Stimulated activated naive CD4-positive, alpha-beta T cell treated with Interleukin-2 at 50 U/mL for 16 hours (primary cell): ENCODE data around the gene RAPH1.
"Not testable (repeated sequence)": the region's sequence is repeated elsewhere in the genome, so short reads cannot be mapped to it uniquely, and the experiment has no call there.

Experiments used
- DNase-seq: peaks from one replicate; lab custom pipeline; 2025; lab: John Stamatoyannopoulos, UW

Gene RAPH1

GRCh38 chr2:203548887-203549286, 13.8 kb upstream of the RAPH1 start:
- DNase-seq, result no peak

- DNase-seq, result no peak
Observed at GRCh38 chr2:203547356-203547755, 12.3 kb upstream of the RAPH1 start.

GRCh38 chr2:203544402-203544801, 9.3 kb upstream of the RAPH1 start:
- DNase-seq, result no peak

- DNase-seq, result no peak
Observed at GRCh38 chr2:203543898-203544328, 8.8 kb upstream of the RAPH1 start.

- DNase-seq, result not testable (repeated sequence)
Observed at GRCh38 chr2:203540598-203540997, 5.5 kb upstream of the RAPH1 start.

GRCh38 chr2:203538237-203538636, 3.1 kb upstream of the RAPH1 start:
- not testable (repeated sequence) for DNase-seq

- DNase-seq, result not testable (repeated sequence)
Observed at GRCh38 chr2:203536586-203536951, 1.5 kb upstream of the RAPH1 start.

GRCh38 chr2:203535784-203536585, 884 bp upstream of the RAPH1 start:
- no peak for DNase-seq

- peak; percentile 40 for DNase-seq
Observed at GRCh38 chr2:203534621-203535077, 452 bp downstream of the RAPH1 start.

- DNase-seq, result no peak
Observed at GRCh38 chr2:203533676-203534591, 1.2 kb downstream of the RAPH1 start.

GRCh38 chr2:203532957-203533658, 2.0 kb downstream of the RAPH1 start:
- no peak for DNase-seq

GRCh38 chr2:203527719-203528118, 7.4 kb downstream of the RAPH1 start:
- DNase-seq, result no peak

GRCh38 chr2:203513268-203513667, 21.8 kb downstream of the RAPH1 start:
- DNase-seq, result not testable (repeated sequence)

GRCh38 chr2:203510941-203511305, 24.2 kb downstream of the RAPH1 start:
- DNase-seq, result no peak

GRCh38 chr2:203510256-203510940, 24.7 kb downstream of the RAPH1 start:
- DNase-seq, result no peak

- not testable (repeated sequence) for DNase-seq
Observed at GRCh38 chr2:203503460-203503859, 31.6 kb downstream of the RAPH1 start.

- DNase-seq, result no peak
Observed at GRCh38 chr2:203501873-203502272, 33.2 kb downstream of the RAPH1 start.

- no peak for DNase-seq
Observed at GRCh38 chr2:203500951-203501350, 34.1 kb downstream of the RAPH1 start.

GRCh38 chr2:203500297-203500696, 34.8 kb downstream of the RAPH1 start:
- DNase-seq, result no peak

GRCh38 chr2:203498161-203498560, 36.9 kb downstream of the RAPH1 start:
- no peak for DNase-seq

- DNase-seq, result no peak
Observed at GRCh38 chr2:203492965-203493364, 42.1 kb downstream of the RAPH1 start.

- no peak for DNase-seq
Observed at GRCh38 chr2:203490391-203490790, 44.7 kb downstream of the RAPH1 start.
